Hematopoietic multipotent progenitor cell treated with erythropoietin and hydrocortisone succinate and interleukin-3 and kit ligand, for 8 days (in vitro differentiated cells): ENCODE results near the gene KAT7.
A peak's percentile ranks its signal among the peaks of the same experiment; 100 is the strongest.
"Not testable (repeated sequence)": the region's sequence is repeated elsewhere in the genome, so short reads cannot be mapped to it uniquely, and the experiment has no call there.

Experiments
- DNase-seq: peaks from one replicate; pipeline ENCODE4 v3.0.0-alpha.2; 2015

Gene KAT7

DNA sequence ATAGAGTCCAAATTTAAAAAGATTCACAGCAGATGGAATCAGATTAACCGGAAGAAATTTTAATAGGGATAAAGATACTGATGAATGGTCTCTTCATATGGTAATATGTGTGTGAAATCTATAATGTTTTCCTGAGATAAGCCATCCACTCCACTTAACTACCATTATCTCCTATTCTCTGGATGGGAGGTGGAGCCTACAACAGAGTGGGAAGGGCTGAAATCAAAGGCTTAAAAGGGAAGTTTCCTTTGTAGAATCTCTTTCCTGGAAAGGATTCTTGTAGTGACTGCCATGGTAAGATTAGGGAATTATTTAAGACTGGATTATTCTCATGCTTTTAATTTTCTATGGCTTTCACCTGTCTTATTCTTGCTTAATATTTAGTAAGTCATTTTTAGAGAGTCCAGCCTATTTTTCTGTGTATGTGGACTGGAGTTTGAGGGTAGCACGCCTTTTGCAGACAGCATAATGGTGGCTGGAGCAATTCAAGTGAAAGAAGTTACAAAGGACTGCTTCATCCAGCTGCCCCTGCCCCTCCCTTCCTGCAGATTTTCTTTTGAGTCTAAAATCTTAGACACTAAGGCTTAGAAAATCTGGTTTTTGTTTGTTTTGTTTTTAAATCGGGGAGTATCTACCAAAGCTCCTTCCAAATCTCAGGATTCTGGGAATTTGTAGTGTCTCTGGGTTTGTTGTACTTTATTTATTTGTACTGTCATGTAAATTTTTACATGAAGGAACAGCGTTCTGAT is 26.5 kb downstream of the KAT7 start:
- no peak for DNase-seq

DNA sequence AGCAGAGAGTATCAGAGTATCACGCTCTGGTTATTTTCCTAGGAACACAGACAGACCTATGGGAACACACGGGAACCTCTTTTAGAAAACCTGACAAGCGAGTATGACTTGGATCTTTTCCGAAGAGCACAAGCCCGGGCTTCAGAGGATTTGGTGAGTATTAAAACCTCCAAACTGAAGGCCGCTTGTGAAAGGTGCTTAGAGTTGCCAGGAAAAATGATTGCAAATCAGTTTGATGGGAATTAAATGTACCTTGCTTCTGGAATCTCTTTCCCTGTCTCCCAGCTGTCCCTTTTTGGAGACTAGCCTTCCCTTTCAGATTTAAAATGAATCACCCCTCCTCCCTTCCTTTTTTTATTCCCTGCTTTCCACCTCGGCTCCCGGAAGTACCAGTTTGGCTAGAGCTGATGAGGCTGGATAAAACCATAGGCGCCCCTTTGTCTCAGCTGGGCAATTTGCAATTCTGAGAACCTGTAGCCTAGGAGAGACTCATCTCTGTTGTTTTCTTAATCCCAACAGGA is 27.3 kb downstream of the KAT7 start:
- DNase-seq, result no peak

DNA sequence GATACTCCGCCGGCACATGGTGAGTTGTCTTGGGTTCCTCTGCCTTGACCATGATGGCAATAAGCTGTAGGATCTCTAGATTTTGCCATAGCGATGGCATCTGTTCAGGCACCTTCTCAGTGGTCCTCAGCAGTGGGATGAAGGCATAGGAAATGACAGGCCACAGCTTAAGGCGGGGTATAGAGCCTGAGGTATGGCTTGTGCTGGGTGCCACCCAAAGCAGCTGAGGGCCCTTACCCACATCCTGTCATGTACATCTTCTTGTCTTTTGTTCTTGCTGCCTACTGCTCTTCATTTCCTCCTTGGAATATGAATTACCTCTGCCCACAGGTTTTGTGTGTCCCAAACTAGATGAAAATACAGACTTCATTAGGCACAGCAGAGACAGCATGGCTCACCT is 29.5 kb downstream of the KAT7 start:
- no peak for DNase-seq

DNA sequence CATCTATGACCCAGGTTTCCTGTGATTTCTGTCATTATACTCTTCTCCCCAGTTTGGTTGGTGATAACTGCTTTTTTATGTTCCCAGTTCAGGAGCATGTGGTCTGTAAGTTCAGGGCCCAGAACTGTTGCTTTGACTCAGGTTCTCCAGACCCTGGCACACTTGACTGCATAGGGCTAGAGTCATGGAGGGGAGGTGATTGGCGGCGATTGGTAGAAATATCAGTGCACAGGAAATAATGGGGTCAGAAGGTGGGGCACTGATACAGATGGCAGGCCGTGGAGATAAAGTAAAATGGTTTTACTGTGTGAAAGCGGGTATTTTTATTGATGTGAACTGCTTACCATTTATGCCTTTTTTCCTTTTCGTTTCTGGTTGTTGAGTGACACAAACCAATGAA is 30.7 kb downstream of the KAT7 start:
- DNase-seq, result no peak

- DNase-seq, result no peak
These were observed 31.2 kb downstream of the KAT7 start for GRCh38 chr17:49819651-49820050.

DNA sequence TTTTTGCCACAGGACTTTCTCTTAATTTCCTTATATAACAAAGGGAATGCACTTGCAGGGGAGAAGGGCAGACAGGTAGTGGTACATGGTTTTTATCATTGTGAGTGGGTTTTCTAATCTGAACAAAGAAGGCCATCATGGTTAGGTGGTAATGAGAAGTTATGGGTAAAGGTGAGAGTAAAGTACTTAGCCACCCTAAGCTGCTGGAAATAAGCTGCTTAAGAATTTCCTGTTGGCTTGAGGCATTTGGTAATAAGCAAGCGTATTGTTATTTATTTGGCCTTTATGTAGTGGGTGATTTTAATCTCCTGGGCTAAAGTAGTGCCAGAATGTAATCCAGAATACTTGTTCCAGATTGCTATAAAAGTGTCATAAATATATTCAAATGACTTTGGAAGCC is 32.3 kb downstream of the KAT7 start:
- no peak for DNase-seq

- no peak for DNase-seq
These were observed 33.0 kb downstream of the KAT7 start for GRCh38 chr17:49821466-49821865.

GRCh38 chr17:49821916-49822315 is 33.4 kb downstream of the KAT7 start:
- DNase-seq, result no peak

DNA sequence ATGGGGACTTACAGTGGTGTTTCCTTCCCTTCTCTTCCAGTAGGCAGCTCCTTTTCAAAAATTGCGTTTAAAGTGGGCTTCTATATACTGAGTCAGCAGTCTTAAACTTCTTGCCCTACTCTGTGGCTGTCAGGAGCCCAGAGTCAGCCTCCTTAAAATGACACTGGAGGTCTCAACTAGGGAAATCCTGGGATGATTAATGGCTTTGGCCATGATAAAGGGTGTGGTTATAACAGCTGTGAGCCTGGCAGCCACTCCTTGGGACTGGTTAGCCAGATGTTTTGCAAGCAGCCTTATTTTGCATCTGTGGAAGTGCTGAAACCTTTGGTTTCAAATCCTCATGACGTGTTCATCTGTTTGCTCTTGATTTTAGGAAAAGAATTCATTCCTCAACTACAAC is 34.3 kb downstream of the KAT7 start:
- peak; percentile 35 for DNase-seq

DNA sequence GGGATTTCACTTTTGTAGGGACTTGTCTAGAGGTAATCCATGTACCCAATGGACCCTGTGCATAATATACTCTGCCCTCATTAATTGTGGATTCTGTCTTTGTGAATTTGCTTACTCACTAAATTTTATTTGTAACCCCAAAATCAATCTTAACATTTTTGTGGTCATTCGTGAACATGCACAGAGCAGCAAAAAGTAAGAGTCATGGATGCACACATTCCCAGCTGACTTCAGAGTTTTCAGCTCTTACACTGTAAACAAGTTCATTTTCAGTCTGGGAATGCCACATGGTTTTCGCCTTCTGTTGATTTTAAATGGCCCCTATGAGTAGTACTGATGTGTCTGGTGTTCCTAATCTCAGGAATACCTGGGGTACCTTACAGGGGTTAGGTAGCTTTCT is 35.1 kb downstream of the KAT7 start:
- DNase-seq, result no peak

- DNase-seq, result no peak
These were observed 37.2 kb downstream of the KAT7 start for GRCh38 chr17:49825645-49826044.

GRCh38 chr17:49828325-49828724 is 39.8 kb downstream of the KAT7 start:
- DNase-seq, result not testable (repeated sequence)

DNA sequence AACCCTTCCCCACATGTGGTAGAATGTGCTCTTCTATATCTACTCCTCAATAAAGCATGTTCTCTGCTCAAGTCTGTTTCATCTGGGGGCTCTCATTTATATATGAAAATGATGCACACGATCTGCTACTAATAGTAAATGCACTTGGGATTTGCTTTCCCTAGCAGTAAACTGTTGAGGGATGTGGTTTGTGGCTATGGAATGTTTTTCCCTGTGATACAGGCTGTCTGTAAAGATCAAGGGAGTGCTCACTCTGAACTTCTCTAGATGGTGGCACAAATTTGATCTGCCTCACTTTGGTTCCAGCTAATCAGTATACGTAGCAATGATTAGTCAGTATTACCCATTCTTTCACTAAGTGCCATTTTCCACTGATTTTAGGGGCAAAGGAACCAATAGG is 40.5 kb downstream of the KAT7 start:
- DNase-seq, result no peak

DNA sequence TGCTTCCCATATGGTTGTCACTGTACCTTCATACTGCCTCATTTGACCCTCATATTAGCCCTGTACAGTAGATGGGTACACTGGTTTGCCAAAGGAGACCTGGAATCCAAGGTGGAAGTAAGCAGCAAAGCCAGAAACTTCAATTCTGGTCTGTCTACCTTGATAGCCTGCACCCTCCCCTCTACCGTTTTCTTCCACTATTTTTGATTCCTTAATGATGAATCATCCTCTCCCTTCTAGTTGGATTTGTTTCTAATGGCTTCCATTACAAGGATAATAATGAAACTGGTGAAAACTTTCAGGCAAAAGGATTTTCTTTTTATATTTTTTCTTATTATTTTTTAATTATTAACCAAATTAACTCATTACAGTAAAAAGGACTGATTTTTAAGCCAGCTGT is 42.1 kb downstream of the KAT7 start:
- no peak for DNase-seq

GRCh38 chr17:49832840-49833599 is 44.5 kb downstream of the KAT7 start:
- peak; percentile 33 for DNase-seq

DNA sequence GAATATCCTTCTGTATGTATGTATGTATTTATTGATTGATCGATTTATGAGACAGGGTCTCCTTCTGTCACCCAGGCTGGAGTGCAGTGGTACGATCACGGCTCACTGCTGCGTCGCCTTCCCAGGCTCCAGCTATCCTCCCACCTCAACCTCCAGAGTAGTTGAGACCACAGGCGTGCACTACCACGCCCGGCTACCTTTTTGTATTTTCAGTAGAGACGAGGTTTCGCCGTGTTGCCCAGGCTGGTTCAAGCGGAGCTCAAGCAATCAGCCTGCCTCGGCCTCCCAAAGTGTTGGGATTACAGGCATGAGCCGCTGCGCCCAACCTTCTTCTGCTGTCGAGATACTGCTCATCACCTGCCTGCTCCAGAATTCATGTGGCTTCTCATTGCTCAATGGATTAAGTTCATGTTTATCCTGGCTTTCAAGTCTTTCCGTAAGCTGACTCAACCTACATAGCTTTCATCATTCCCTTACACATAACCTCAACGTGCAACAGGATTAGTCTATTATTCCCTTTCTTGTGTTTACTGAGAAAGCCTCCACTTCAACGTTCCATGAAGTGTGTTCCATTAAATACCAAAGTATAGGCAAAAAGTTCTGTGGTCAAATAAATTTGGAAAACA is 45.8 kb downstream of the KAT7 start:
- no peak for DNase-seq

DNA sequence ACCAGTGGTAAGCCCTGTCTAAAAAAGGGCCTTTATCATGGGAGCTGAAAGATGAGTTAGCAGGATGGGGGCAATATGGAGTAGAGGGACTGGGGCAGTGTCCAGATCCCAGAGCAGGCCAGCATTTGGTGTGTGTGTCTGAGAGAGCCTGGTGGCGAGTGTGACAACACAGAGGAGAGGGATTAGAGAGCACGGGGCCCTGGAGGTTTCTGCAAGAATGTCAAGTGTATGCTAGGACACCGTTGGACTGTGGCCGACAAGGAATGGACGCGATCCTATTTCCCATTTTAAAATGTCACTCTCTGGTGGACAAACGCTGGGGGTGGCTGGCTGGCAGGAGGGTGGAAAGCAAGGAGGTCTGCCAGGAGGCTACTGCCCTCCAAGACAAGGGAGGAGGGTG is 47.0 kb downstream of the KAT7 start:
- DNase-seq, result no peak

- no peak for DNase-seq
These were observed 47.9 kb downstream of the KAT7 start for GRCh38 chr17:49836111-49837030.

DNA sequence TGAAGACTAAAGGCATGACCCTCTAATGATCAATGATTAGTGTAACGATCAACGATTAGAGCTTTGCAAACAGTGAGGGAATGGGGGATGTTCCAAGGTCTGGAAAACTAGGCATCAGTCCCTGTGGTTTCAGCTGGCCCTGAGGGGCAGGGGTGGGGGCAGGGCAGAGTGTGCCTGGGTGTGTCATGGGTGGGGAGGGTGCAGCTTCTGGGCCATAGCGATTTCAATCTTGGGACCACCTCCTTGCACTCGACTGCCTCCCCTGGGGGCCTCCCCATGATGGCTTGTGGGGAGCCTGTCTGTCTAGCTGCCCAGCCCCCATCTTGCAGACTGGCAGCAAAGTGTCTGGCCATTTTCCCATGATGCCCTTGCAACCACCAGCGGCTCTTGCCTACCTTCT is 51.0 kb downstream of the KAT7 start:
- DNase-seq, result peak; percentile 29

- no peak for DNase-seq
These were observed 53.1 kb downstream of the KAT7 start for GRCh38 chr17:49841548-49841947.

DNA sequence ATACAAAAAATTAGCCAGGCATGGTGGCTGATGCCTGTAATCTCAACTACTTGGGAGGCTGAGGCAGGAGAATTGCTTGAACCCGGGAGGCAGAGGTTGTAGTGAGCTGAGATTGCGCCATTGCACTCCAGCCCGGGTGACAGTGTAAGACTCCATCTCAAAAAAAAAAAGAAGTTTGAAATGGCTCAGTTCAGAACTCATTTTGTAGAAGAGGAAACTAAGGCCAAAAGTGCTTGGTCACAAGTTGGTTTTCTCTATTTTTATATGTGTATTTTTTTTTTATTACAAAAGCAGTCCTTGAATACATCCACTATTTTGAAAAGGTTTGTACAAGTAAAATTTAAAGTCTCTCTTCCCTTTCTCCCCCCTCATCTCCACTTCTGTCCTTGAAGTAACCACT is 53.9 kb downstream of the KAT7 start:
- DNase-seq, result no peak

GRCh38 chr17:49842846-49843245 is 54.4 kb downstream of the KAT7 start:
- DNase-seq, result no peak
